Naive B cell (primary cell): Measurements from ENCODE around the gene AFF3. TPM values are rescaled to one million over a fixed set of nuclear protein-coding genes. Genes with fewer than 3 reads are reported as not detected.

ENCODE experiments used
- ATAC-seq, 2 donors: fragments of 150-1000 bp; cut with Tn5 transposase; 2 replicates each; pipeline ENCODE4 v1.10.0; 2021; ENCODE audit warnings: low read depth in 2 of 2, mild to moderate bottlenecking in 2 of 2, moderate library complexity in 2 of 2
- DNase-seq: peaks from one replicate; pipeline ENCODE4 v3.0.0; 2022
- H3K27ac Mint-ChIP-seq, 6 donors: one replicate each; pipeline ENCODE4 v1.8.0; 2020 to 2022; ENCODE audit warnings: mild to moderate bottlenecking in 6 of 6, mixed read lengths in 6 of 6, moderate library complexity in 5 of 6, inconsistent platforms in 2 of 6
- H3K27me3 Mint-ChIP-seq, 3 donors: one replicate each; pipeline ENCODE4 v1.8.0; 2021 to 2022; ENCODE audit warnings: mixed read lengths in 3 of 3, mild to moderate bottlenecking in 1 of 3
- H3K36me3 Mint-ChIP-seq, 2 donors: one replicate each; pipeline ENCODE4 v1.8.0; 2020 to 2022; ENCODE audit warnings: mixed read lengths in 2 of 2, inconsistent platforms in 1 of 2, mild to moderate bottlenecking in 1 of 2
- H3K4me1 Mint-ChIP-seq, 3 donors: one replicate each; pipeline ENCODE4 v1.8.0; 2020 to 2022; ENCODE audit warnings: mixed read lengths in 3 of 3, inconsistent platforms in 1 of 3, mild to moderate bottlenecking in 1 of 3, moderate library complexity in 1 of 3
- H3K4me3 Mint-ChIP-seq, 8 donors: one replicate each; pipeline ENCODE4 v1.8.0; 2020 to 2022; ENCODE audit warnings: mild to moderate bottlenecking in 8 of 8, mixed read lengths in 8 of 8, moderate library complexity in 8 of 8, inconsistent platforms in 2 of 8
- H3K9me3 Mint-ChIP-seq, 7 donors: one replicate each; pipeline ENCODE4 v1.8.0; 2020 to 2022; ENCODE audit warnings: mixed read lengths in 7 of 7, mild to moderate bottlenecking in 5 of 7, inconsistent platforms in 2 of 7, moderate library complexity in 1 of 7
- polyA plus RNA-seq, 6 donors: library from polyadenylated mRNA; unstranded; fragments of 300-500 nt; fragmentation: Illumina TruSeq; gene quantifications; one replicate each; pipeline ENCODE4 v1.2.3, GENCODE V29; 2021; ENCODE audit warnings: low read depth in 6 of 6

The AFF3 gene
- polyA plus RNA-seq, 6 donors from 2014 or later = 43.8 to 255 (median 96.8) TPM

DNA sequence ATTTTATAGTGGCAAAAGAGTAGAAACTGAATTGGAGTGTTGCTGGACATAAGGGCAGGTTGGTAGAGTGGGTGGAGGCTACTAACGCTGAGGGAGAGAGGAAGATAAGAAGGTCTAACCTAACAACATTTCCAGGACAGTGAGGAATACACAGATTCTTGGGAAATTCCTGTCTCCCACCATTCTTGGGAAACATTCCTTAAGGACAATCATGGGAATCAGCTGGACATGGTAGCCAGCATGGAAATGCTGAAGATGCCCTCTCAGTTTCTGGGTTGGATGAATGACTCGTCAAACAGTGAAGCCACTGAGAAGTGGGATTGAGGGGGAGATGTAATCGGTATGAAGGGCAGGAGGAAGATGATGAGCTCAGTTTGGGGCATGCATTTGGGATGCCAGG is 265.4 kb downstream of the AFF3 start:
- DNase-seq (no peak), ATAC-seq (no peak)
- Mint-ChIP-seq H3K36me3 (peaks cover 7 to 41% of the 10 kb centered on the region in 2 donors), H3K4me3 (no peak overlapping the region), H3K9me3 (peaks cover 0 to 1% (median 0%) of the 10 kb centered on the region in 7 donors), H3K27me3 (no peaks in the 10 kb centered on the region), H3K4me1 (peaks cover 52 to 67% (median 66%) of the 10 kb centered on the region in 3 donors), H3K27ac (peak overlapping the region in 3 of 6 donors; percentile 36 to 49 (median 45))

DNA sequence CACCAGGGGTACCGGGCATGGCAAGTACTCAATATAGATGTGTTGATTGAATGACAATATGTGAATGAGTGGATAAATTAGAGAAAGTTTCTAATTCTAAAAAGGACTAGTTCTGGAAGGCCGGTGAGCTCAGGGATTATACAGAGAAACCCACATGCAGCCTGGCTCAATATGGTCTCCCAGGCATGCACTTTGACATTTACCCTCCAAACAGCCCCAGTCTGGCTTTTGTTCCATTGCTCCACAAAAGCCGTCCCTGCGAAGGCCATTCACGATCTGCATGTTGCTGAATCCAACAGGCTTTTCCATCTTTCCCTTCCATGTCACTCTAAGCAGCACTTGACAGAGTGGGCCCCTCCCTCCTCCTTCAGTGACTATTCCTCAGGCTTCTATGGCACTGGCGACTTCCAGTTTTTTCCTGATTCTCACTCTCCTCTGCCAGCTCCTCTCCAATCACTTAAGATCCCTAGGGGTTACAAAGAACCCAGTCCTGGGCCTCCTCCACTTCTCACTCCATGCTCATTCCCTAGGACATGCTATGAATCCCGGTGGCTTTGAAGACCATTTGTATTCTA is 266.7 kb downstream of the AFF3 start:
- Mint-ChIP-seq H3K9me3 (peaks cover 0 to 1% (median 0%) of the 10 kb centered on the region in 7 donors), H3K4me3 (no peak overlapping the region), H3K4me1 (peaks cover 48 to 64% (median 63%) of the 10 kb centered on the region in 3 donors), H3K27ac (peak overlapping the region in 5 of 6 donors; percentile 12 to 88 (median 80)), H3K36me3 (peaks cover 7 to 39% of the 10 kb centered on the region in 2 donors), H3K27me3 (no peaks in the 10 kb centered on the region)
- DNase-seq (no peak), ATAC-seq (no peak)

DNA sequence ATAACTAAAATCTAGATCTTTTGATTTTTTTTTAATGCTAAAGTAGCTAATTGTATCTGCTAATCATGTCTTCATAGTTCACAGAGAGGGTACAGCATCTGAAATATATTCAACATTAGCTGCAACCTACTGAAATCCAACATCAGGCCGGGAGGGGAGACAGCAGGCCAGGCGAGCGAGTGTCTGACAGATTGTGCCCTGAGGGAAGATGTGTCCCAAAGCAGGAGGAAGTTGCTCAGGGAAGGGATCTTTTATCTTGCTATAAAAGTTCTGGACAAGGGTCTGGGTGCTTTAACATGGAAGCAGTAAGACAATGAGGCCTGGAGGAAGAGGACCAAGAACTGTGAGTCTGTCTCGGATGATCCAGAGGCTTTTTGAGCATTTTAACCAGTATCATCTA is 274.1 kb downstream of the AFF3 start:
- Mint-ChIP-seq H3K27ac (peak overlapping the region in 4 of 6 donors; percentile 72 to 93 (median 84)), H3K27me3 (no peaks in the 10 kb centered on the region), H3K9me3 (no peaks in the 10 kb centered on the region), H3K4me1 (peaks cover 59 to 81% (median 76%) of the 10 kb centered on the region in 3 donors), H3K36me3 (peaks cover 8 to 10% of the 10 kb centered on the region in 2 donors), H3K4me3 (peak overlapping the region in 2 of 8 donors; percentile 13 to 16)
- DNase-seq (no peak), ATAC-seq (no peak)

DNA sequence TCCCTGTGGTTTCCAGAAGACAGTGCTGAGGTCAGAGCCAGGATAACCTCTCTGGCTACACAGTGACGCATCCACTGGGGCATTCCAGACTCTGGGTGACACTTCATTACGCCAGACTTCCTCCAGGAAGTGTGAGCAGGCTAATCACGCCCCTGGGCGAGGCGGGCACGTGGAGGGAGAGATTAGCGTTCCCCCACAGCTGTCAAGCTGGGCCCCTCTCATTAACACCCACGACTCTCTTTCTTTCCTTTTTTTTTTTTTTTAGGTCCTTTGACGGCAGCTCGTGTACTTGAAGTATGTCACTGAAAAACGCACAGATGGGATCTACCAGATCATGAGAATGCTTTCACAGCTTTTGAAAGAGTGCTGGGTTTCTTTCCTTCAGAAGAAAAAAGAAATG is 274.6 kb downstream of the AFF3 start:
- Mint-ChIP-seq H3K36me3 (peaks cover 5 to 10% of the 10 kb centered on the region in 2 donors), H3K27me3 (no peaks in the 10 kb centered on the region), H3K4me1 (peaks cover 63 to 85% (median 80%) of the 10 kb centered on the region in 3 donors), H3K4me3 (peak overlapping the region in 4 of 8 donors; percentile 10 to 42 (median 20)), H3K27ac (peak overlapping the region in 5 of 6 donors; percentile 57 to 89 (median 81)), H3K9me3 (no peaks in the 10 kb centered on the region)
- DNase-seq (no peak), ATAC-seq (peak in 1 of 2 donors; percentile 28)

DNA sequence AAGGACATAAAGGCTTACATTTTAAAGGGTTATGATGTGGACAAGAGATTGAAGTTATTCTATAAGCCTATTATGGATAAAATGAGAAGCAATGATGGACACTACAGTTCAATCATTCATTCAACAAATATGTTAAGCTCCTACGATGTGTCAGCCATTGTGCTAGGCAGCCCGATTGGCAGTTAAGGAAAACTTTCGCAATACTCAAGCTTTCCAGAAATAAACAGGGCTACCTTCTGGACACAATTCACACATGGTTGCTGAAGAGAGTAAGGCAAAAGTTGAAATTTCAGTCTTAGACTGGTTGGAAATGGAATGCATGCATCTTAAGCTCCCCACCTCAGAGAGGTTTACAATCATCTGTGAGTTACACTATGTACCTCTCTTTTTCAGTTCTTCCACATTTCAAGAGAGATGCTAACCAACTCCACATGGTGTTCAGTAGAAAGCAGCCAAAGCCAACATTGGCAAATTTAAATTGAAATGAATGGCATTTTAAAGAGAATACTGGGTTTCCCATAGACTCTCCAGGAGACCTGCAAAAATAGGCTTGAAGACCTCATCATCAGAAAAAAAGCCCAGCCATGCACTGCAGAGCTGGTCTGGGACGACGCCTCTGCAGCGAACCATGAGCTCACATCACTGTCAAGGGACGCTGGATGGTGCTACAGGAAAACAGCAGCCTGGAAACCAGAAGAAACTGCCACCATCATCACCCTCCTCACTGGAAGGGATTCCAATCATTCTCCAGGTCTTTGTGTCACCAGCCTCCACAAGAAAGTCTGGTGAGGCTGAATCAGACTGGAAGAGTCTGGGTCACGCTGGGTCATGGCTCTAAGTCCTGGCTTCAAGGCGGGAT is 276.3 kb downstream of the AFF3 start:
- Mint-ChIP-seq H3K27me3 (no peaks in the 10 kb centered on the region), H3K4me1 (peaks cover 76 to 97% (median 96%) of the 10 kb centered on the region in 3 donors), H3K9me3 (no peaks in the 10 kb centered on the region), H3K27ac (peak overlapping the region in 3 of 6 donors; percentile 52 to 60 (median 52)), H3K36me3 (peaks cover 4 to 10% of the 10 kb centered on the region in 2 donors), H3K4me3 (peak overlapping the region in 1 of 8 donors; percentile 33)
- DNase-seq = no peak
- no peak for ATAC-seq

DNA sequence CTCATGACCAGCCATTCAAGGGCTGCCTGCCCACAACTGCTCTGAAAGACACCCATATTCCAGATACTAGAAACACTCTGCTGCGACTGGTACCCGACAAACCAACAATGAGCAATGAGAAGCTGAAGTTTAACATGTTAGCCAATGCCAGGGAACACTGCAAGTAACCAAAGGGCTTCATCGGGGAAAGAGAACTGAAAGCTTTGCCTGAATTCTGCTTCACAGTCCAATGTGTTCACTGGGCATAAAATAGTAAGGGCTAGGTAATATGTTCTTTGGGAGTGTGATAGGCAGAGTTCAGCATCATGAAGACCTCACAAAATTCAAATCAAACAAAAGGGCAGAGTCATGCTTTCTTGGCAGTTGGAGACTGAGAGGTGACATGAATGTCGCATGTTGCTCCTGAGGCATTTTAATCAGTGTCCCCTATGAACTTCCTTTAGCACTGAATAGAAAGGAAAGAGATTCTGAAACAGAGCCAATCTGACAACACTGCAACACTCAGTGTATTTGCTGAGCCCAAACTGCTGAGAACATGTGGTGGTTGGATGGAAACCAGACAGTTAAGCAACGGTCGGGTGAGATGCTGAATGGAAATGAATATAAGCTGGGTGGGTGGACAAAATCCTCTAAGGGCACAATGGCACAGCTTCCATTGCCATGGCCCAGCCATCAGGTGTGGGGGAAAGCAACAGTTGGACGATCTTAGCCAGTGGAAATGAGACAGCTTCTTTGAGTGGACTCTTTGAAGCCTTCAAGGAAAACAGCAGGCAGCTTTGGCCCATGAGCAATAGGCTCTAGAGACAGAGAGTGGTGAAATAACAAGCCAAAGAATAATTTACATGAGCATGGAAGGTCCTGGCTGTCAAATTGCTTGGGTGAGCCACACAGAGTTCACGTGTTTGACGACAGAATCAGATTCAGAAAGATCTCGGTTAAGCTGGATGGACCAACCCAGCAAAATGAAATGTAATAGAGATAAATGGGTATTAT is 277.5 kb downstream of the AFF3 start:
- H3K4me3 Mint-ChIP-seq = peak overlapping the region in 3 of 8 donors; percentile 4 to 68 (median 14)

DNA sequence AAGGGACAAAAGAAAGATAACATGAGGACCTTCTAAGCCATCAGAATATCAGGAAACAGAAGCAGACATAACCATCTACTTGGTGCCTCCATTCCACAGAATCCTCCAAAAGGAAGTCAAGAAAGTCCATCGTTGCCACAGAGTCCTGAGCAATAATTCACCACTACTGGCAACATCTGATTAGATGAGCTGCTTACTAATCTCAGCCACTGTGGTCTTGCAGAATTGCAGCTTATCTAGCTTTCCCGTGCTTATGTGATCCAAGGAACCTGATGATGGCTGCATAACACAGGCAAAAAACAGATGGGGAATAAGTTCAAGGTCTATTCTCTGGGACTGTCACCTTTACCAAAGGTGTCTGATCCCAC is 278.5 kb downstream of the AFF3 start:
- Mint-ChIP-seq H3K4me1 (peaks cover 66 to 95% (median 89%) of the 10 kb centered on the region in 3 donors), H3K4me3 (peak overlapping the region in 1 of 8 donors; percentile 10), H3K27ac (peak overlapping the region in 2 of 6 donors; percentile 42 to 62), H3K36me3 (peaks cover 4 to 10% of the 10 kb centered on the region in 2 donors), H3K9me3 (no peaks in the 10 kb centered on the region), H3K27me3 (no peaks in the 10 kb centered on the region)
- ATAC-seq = no peak
- DNase-seq = no peak

More for the DNA sequence above, 277.5 kb downstream of the AFF3 start:
- peak overlapping the region; percentile 37 to 85 (median 67) for H3K27ac Mint-ChIP-seq
- no peaks in the 10 kb centered on the region for H3K9me3 Mint-ChIP-seq
- no peaks in the 10 kb centered on the region for H3K27me3 Mint-ChIP-seq
- no peak for DNase-seq
- peaks cover 4 to 10% of the 10 kb centered on the region in 2 donors for H3K36me3 Mint-ChIP-seq
- ATAC-seq = no peak
- H3K4me1 Mint-ChIP-seq = peaks cover 71 to 95% (median 95%) of the 10 kb centered on the region in 3 donors

DNA sequence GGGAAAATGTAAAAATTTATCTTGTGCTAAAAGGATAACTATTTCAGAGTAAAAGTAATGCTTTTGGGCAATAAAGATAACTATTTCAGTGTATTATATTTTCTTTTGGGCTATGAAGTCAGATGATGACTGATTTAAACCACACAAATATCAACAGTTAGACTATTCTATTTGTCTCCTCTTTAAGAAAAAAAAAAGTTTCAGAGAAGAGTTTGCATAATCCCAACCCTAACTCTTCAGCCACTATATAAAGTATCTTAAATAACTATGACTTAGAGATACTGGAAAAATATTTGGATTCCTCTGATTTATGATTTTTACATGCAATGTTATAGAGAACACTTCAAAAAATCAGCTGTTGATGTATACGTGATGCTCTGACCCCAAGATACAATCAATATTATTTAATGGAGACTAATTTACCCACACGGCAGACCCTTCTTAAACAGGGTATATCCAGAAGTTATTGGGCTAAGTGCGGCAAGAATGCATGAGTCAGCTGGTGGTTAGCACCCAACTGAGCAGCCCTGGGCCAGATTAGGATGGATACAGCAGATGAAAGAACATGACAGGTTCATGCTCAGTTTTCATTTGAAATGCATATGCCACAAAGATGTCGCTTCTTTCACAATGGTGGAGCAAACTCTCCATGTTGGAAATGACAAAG is 279.0 kb downstream of the AFF3 start:
- H3K9me3 Mint-ChIP-seq = no peaks in the 10 kb centered on the region
- H3K4me3 Mint-ChIP-seq = peak overlapping the region in 5 of 8 donors; percentile 15 to 80 (median 37)
- ATAC-seq (no peak), DNase-seq (no peak)
- peaks cover 4 to 10% of the 10 kb centered on the region in 2 donors for H3K36me3 Mint-ChIP-seq
- H3K27me3 Mint-ChIP-seq = no peaks in the 10 kb centered on the region
- peak overlapping the region in 4 of 6 donors; percentile 6 to 62 (median 32) for H3K27ac Mint-ChIP-seq
- peaks cover 66 to 94% (median 87%) of the 10 kb centered on the region in 3 donors for H3K4me1 Mint-ChIP-seq

DNA sequence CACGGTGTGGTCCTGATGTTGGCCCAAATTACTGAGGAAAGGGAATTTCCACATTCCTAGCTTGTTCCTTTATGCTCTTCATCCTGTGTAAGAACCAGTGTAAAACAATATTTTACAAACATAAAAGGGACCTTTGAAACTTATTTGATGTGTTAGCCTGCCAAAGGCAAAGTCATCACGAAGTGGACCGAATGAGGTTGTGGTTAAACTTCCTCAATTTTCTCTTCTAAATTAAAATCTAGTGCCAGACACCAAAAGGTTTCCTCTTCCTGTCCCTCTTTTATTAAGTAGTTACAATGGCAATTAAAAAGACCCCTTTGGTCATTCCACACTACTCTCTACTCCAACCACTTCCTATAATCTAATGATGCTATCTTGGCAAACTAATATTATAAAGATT is 279.8 kb downstream of the AFF3 start:
- no peaks in the 10 kb centered on the region for H3K27me3 Mint-ChIP-seq
- no peaks in the 10 kb centered on the region for H3K9me3 Mint-ChIP-seq
- DNase-seq (peak; percentile 24), ATAC-seq (peak; percentile 32 to 42)
- peak overlapping the region in 4 of 6 donors; percentile 62 to 84 (median 72) for H3K27ac Mint-ChIP-seq
- H3K36me3 Mint-ChIP-seq = peaks cover under 1 to 2% of the 10 kb centered on the region in 2 donors
- H3K4me3 Mint-ChIP-seq = peak overlapping the region; percentile 52 to 86 (median 70)
- peaks cover 64 to 94% (median 87%) of the 10 kb centered on the region in 3 donors for H3K4me1 Mint-ChIP-seq

DNA sequence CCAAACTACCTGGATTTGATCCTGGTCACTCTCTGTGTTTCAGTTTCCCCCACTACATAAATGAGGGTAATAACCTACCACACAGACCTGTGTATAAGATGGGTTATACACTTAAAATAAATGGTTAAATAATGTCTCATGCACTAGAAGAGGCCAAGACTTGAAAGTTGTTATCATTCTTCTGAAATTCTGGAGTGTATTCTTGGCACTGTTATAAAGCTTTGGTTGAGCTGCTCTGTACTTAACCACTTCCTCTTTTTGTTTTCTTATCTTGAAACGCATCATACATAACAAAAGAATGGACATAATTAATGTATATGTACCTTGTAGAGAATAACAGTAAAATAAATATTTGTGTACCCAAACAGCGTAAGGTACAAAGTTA is 281.0 kb downstream of the AFF3 start:
- Mint-ChIP-seq H3K4me3 (peak overlapping the region in 7 of 8 donors; percentile 26 to 86 (median 65)), H3K36me3 (no peaks in the 10 kb centered on the region), H3K27me3 (no peaks in the 10 kb centered on the region), H3K9me3 (no peaks in the 10 kb centered on the region), H3K27ac (peak overlapping the region in 3 of 6 donors; percentile 7 to 84 (median 62)), H3K4me1 (peaks cover 64 to 88% (median 77%) of the 10 kb centered on the region in 3 donors)
- peak; percentile 49 for DNase-seq
- ATAC-seq = peak; percentile 87 to 88

DNA sequence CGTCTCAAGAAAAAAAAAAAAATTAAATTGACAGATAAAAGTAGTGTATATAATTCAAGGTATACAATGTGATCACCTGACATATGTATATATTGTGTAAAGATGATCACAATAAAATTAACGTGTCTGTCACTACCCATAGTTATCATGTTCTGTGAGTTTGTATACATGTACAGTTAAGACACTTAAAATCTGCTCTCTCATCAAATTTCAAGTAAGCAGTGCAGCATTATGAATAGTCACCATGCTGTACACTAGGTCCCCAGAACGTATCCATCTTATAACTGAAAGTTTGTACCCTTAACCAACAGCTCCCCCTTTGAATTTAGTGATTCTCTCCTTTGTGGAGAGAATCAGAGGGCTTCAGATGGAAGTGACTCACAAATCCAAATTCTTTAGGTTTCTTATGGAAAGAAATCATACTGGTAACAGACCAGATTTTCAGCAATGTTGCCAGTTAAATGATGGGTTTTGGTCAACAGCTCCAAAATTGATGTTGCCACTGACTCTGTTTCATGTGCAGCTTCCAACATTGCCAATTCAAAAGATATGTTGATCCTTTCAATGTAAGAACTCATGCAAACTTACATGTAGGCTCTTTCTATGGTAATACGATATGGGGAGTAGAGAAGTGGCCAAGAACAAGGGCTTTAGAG is 281.5 kb downstream of the AFF3 start:
- H3K4me3 Mint-ChIP-seq = peak overlapping the region; percentile 2 to 86 (median 56)
- H3K27me3 Mint-ChIP-seq = no peaks in the 10 kb centered on the region
- H3K36me3 Mint-ChIP-seq = peaks cover 0 to 3% of the 10 kb centered on the region in 2 donors
- peak overlapping the region in 2 of 6 donors; percentile 7 to 62 for H3K27ac Mint-ChIP-seq
- peaks cover 61 to 82% (median 77%) of the 10 kb centered on the region in 3 donors for H3K4me1 Mint-ChIP-seq
- ATAC-seq (peak; percentile 24 to 28), DNase-seq (no peak)
- H3K9me3 Mint-ChIP-seq = no peaks in the 10 kb centered on the region
